CD14-positive monocyte (primary cell): Measurements from ENCODE around the gene ZNF436. TPM values are rescaled to one million over a fixed set of nuclear protein-coding genes. Genes with fewer than 3 reads are reported as not detected.

Experiments
- DNase-seq, 3 donors: peaks; one replicate each; pipeline ENCODE4 v3.0.0-alpha.2; 2011 to 2022
- H2AFZ ChIP-seq: 2 replicates; pipeline ENCODE4 v1.6.0; 2012; ENCODE audit warnings: mild to moderate bottlenecking, low read depth, low read length, inconsistent platforms; ENCODE audit not compliant: insufficient read depth, poor library complexity, severe bottlenecking
- H3K27ac ChIP-seq, 2 donors: 1 replicate in 1 of 2; 2 replicates in 1 of 2; pipeline ENCODE4 v1.5.1; 2012 to 2013; ENCODE audit warnings: low read length in 2 of 2, control low read depth in 1 of 2, inconsistent platforms in 1 of 2, low read depth in 1 of 2, mild to moderate bottlenecking in 1 of 2
- H3K27me3 ChIP-seq, 2 donors: one replicate each; pipeline versions ENCODE4 v1.6.0 to v1.6.1; 2011 to 2013; ENCODE audit warnings: low read length in 2 of 2; ENCODE audit not compliant: control insufficient read depth in 2 of 2, insufficient read depth in 2 of 2
- H3K36me3 ChIP-seq, 2 donors: replicated peaks in 1 of 2; 1 replicate in 1 of 2; 2 replicates in 1 of 2; pipeline versions ENCODE4 v1.5.1 to v1.6.1; 2012 to 2013; ENCODE audit warnings: low read length in 2 of 2, control low read depth in 1 of 2, inconsistent platforms in 1 of 2, mild to moderate bottlenecking in 1 of 2; ENCODE audit not compliant: insufficient read depth in 2 of 2, control insufficient read depth in 1 of 2
- H3K4me1 ChIP-seq, 2 donors: 1 replicate in 1 of 2; 2 replicates in 1 of 2; pipeline versions ENCODE4 v1.5.1 to v1.6.1; 2012 to 2013; ENCODE audit warnings: low read length in 2 of 2, control low read depth in 1 of 2, inconsistent platforms in 1 of 2, mild to moderate bottlenecking in 1 of 2, moderate library complexity in 1 of 2; ENCODE audit not compliant: insufficient read depth in 2 of 2, control insufficient read depth in 1 of 2
- H3K4me2 ChIP-seq: replicated peaks from 2 replicates; pipeline ENCODE3; 2012; ENCODE audit warnings: low read length, moderate library complexity, mild to moderate bottlenecking; ENCODE audit not compliant: poor library complexity, severe bottlenecking; ENCODE audit errors: extremely low read depth
- H3K4me3 ChIP-seq, 3 experiments: fragments of 200-600 bp in 1 of 3; sonication (generic) in 1 of 3; replicated peaks in 1 of 3; 1 replicate in 2 of 3; 2 replicates in 1 of 3; pipeline ENCODE4 v1.5.1; 2011 to 2013; ENCODE audit warnings: low read length in 3 of 3, mild to moderate bottlenecking in 3 of 3, control low read depth in 2 of 3, low read depth in 2 of 3, inconsistent platforms in 1 of 3, moderate library complexity in 1 of 3
- H3K79me2 ChIP-seq: 2 replicates; pipeline ENCODE4 v1.6.0; 2012; ENCODE audit warnings: mild to moderate bottlenecking, control low read depth, inconsistent platforms, low read length, moderate library complexity; ENCODE audit not compliant: insufficient read depth
- H3K9ac ChIP-seq: 2 replicates; pipeline ENCODE4 v1.6.0; 2017; ENCODE audit warnings: low read length, mild to moderate bottlenecking; ENCODE audit not compliant: insufficient read depth, poor library complexity, severe bottlenecking
- H3K9me3 ChIP-seq, 2 donors: replicated peaks in 1 of 2; 1 replicate in 1 of 2; 2 replicates in 1 of 2; pipeline versions ENCODE4 v1.5.1 to v1.6.1; 2012 to 2013; ENCODE audit warnings: low read length in 2 of 2, control low read depth in 1 of 2; ENCODE audit not compliant: control insufficient read depth in 1 of 2, insufficient read depth in 1 of 2
- H4K20me1 ChIP-seq: 2 replicates; pipeline ENCODE4 v1.6.0; 2012; ENCODE audit warnings: mild to moderate bottlenecking, low read length, control low read depth, moderate library complexity; ENCODE audit not compliant: insufficient read depth
- H3K27ac Mint-ChIP-seq, 7 donors: one replicate each; pipeline ENCODE4 v1.8.0; 2020; ENCODE audit warnings: mild to moderate bottlenecking in 7 of 7, mixed read lengths in 7 of 7, moderate library complexity in 6 of 7, inconsistent platforms in 2 of 7
- H3K27me3 Mint-ChIP-seq, 3 donors: one replicate each; pipeline ENCODE4 v1.8.0; 2021 to 2022; ENCODE audit warnings: low read depth in 3 of 3, mild to moderate bottlenecking in 3 of 3, mixed read lengths in 3 of 3, moderate library complexity in 3 of 3, inconsistent platforms in 1 of 3
- H3K36me3 Mint-ChIP-seq, 2 donors: one replicate each; pipeline ENCODE4 v1.8.0; 2020; ENCODE audit warnings: mixed read lengths in 2 of 2, inconsistent platforms in 1 of 2, mild to moderate bottlenecking in 1 of 2
- H3K4me1 Mint-ChIP-seq: one replicate; pipeline ENCODE4 v1.8.0; 2020; ENCODE audit warnings: mild to moderate bottlenecking, mixed read lengths
- H3K4me3 Mint-ChIP-seq, 2 donors: one replicate each; pipeline ENCODE4 v1.8.0; 2020; ENCODE audit warnings: mild to moderate bottlenecking in 2 of 2, mixed read lengths in 2 of 2, moderate library complexity in 1 of 2
- H3K9me3 Mint-ChIP-seq, 7 donors: one replicate each; pipeline ENCODE4 v1.8.0; 2020 to 2022; ENCODE audit warnings: mixed read lengths in 7 of 7, mild to moderate bottlenecking in 6 of 7, moderate library complexity in 6 of 7, inconsistent platforms in 2 of 7
- CTCF ChIP-seq: fragments of 200-600 bp; IDR thresholded peaks from one replicate; pipeline ENCODE4 v1.8.0; 2022; ENCODE audit warnings: antibody characterized with exemption, mild to moderate bottlenecking
- WGBS: methylation state at CpG from one replicate; pipeline ENCODE4 v1.1.5; 2013; ENCODE audit warnings: missing lambda C conversion rate; ENCODE audit not compliant: insufficient coverage; 5-methylcytosine and 5-hydroxymethylcytosine counted together
- intact Hi-C, 2 donors: fragments of 100-400 bp; cut with micrococcal nuclease; formaldehyde crosslinking; loops; one replicate each; pipeline versions ENCODE4 v1.15.0 to v1.15.1; 2023
- polyA plus RNA-seq, 3 donors: library from polyadenylated mRNA; depleted of rRNA in 1 of 3; unstranded in 2 of 3; stranded (reverse) in 1 of 3; fragments of 300-500 nt in 2 of 3; fragments of >200 nt in 1 of 3; fragmentation: Illumina TruSeq in 2 of 3; gene quantifications; 1 replicate in 2 of 3; 2 replicates in 1 of 3; pipeline ENCODE4 v1.2.3, GENCODE V29; 2012 to 2021

The ZNF436 gene
- polyA plus RNA-seq, 3 donors = 1.4 to 2.4 (median 2.0) TPM

GRCh38 chr1:23401313-23401712 lies 31.7 kb upstream of the ZNF436 start:
- DNase-seq = no peak
- no peaks in the 10 kb centered on the region for H3K9me3 Mint-ChIP-seq
- no peak overlapping the region for H3K4me3 Mint-ChIP-seq
- Histone ChIP-seq H3K4me2 (no peak overlapping the region), H3K27ac (peak overlapping the region in 1 of 2 donors; percentile 82), H3K9ac (no peak overlapping the region), H3K36me3 (no peaks in the 10 kb centered on the region), H4K20me1 (no peaks in the 10 kb centered on the region), H3K4me3 (no peak overlapping the region), H3K9me3 (no peaks in the 10 kb centered on the region), H3K79me2 (no peaks in the 10 kb centered on the region), H3K4me1 (peaks cover 32 to 38% of the 10 kb centered on the region in 2 donors), H3K27me3 (no peaks in the 10 kb centered on the region), H2AFZ (peak overlapping the region; percentile 33)
- no peaks in the 10 kb centered on the region for H3K36me3 Mint-ChIP-seq
- peaks cover 0 to 4% (median 1%) of the 10 kb centered on the region in 3 donors for H3K27me3 Mint-ChIP-seq
- 100% methylated on average over 1 of the region's 6 CpGs for WGBS
- no peak for TF ChIP-seq CTCF
- H3K4me1 Mint-ChIP-seq = peaks cover 43% of the 10 kb centered on the region
- H3K27ac Mint-ChIP-seq = peak overlapping the region in 4 of 7 donors; percentile 39 to 89 (median 71)
- intact Hi-C loops = loop anchor here in 1 of 2 donors (5.0 kb wide), 1 partner anchor 59 kb away; the partner anchor contains the start of gene HNRNPR

DNA sequence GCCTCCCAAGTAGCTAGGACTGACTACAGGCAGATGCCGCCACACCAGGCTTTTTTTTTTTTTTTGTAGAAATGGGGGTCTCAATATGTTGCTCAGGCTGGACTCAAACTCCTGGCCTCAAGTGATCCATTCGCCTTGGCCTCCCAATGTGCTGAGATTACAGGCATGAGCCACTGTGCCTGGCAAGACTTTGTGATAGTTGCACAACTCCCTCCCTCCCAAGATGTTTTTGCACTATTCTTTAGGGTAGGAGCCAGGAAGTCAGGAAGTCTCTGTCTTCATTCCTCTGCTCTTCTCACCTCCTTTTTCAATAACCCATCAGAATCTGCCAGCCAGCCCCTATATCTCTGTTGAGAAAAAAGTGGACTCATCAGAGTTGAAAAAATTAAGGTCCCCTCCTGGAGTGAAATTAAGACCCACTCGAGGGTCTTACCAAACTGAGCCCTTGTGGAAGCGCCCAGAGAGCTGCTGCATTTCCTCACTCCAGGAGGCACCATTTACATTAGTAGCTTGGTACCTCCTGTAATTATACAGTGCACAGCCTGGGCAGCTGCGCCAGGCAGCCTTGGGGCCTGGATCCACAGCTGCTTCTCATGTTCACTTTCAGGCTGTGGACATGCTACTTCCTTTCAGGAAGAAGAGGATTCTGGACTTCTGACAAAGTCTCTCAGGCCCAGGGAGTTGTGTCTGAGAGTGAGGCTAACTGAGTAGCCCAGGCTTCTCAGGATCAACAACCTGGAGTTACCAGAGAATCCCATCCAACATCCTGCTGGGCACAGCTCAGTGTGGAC lies 30.9 kb upstream of the ZNF436 start:
- Histone ChIP-seq H3K9ac (no peak overlapping the region), H3K9me3 (no peaks in the 10 kb centered on the region), H3K79me2 (no peaks in the 10 kb centered on the region), H4K20me1 (no peaks in the 10 kb centered on the region), H3K4me2 (no peak overlapping the region), H3K4me3 (no peak overlapping the region), H3K27ac (peak overlapping the region in 1 of 2 donors; percentile 82), H3K36me3 (no peaks in the 10 kb centered on the region), H2AFZ (peak overlapping the region; percentile 33), H3K27me3 (no peaks in the 10 kb centered on the region), H3K4me1 (peaks cover 32 to 38% of the 10 kb centered on the region in 2 donors)
- intact Hi-C loops = loop anchor here in 1 of 2 donors (5.0 kb wide), 1 partner anchor 58 kb away; the partner anchor contains the start of gene HNRNPR
- no peak for DNase-seq
- peaks cover 1 to 8% (median 1%) of the 10 kb centered on the region in 3 donors for H3K27me3 Mint-ChIP-seq
- no peaks in the 10 kb centered on the region for H3K36me3 Mint-ChIP-seq
- no peak overlapping the region for H3K4me3 Mint-ChIP-seq
- WGBS = 87% methylated on average over 3 of the region's 5 CpGs
- H3K9me3 Mint-ChIP-seq = no peaks in the 10 kb centered on the region
- H3K4me1 Mint-ChIP-seq = peaks cover 43% of the 10 kb centered on the region
- H3K27ac Mint-ChIP-seq = peak overlapping the region in 3 of 7 donors; percentile 14 to 35 (median 16)
- no peak for TF ChIP-seq CTCF
